ENCODE results near the gene SLC29A3. TPM values are rescaled to one million over a fixed set of nuclear protein-coding genes. Genes with fewer than 3 reads are reported as not detected.

Gene SLC29A3
- total RNA-seq, 1 donor from 2014 or later, result 5.3 TPM

DNA sequence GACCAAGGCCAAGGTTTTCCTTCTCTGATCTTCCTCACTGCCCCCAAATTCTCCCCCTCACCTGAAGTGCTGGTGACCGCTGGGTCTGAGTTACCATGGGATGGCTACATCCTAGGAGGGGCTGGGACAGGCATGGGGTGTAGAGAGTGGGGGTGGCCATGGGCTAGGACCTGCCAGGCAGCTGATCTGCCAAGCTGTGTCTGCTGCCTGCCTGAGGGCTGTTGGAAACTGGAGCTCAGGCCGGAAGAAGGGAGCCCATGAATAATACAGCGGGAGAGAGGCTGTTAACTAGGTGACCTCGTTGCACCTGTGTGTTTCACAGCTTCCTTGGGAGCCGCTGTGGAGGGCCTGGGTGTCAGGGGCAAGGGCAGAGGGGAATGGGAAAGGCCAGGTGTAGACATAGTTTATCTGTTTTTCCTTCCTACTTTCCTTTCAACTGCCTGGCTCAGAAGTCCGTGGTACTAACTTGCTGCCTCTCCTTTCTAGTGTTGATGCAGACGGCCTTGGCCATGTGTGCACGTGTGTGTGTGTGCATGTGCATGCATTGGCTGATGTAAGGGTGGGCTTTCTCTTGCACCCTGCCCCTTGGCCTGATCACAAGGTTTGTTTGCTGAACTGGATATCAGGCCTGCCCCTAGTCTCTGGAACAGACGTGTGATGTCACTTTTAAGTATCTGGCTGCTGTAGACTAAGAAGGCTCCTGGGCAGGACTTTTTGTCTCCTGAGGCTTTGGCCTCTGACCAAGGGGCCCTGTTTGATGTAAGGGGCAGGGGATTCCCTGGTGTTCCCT, 89.6 kb downstream of the SLC29A3 start:
- TF ChIP-seq CTCF (conservative IDR thresholded peaks at IDR 0.05), result no peak
- Mint-ChIP-seq H3K27me3 (ENCODE audit: low read depth) (peaks cover 21% of the 10 kb centered on the region), H3K36me3 (ENCODE audit: low read depth) (peaks cover 2% of the 10 kb centered on the region), H3K9me3 (peaks cover 5% of the 10 kb centered on the region), H3K27ac (ENCODE audit: unreplicated experiment) (no peak overlapping the region), H3K4me1 (peaks cover 5% of the 10 kb centered on the region), H3K4me3 (no peak overlapping the region)
- no peak for DNase-seq (ENCODE audit: low read depth, low spot score)

GRCh38 chr10:71409516-71410104, 90.6 kb downstream of the SLC29A3 start:
- Mint-ChIP-seq H3K4me3 (no peak overlapping the region), H3K27ac (ENCODE audit: unreplicated experiment) (no peak overlapping the region), H3K27me3 (ENCODE audit: low read depth) (peaks cover 26% of the 10 kb centered on the region), H3K36me3 (ENCODE audit: low read depth) (peaks cover 2% of the 10 kb centered on the region), H3K9me3 (peaks cover 5% of the 10 kb centered on the region), H3K4me1 (peaks cover 5% of the 10 kb centered on the region)
- DNase-seq (ENCODE audit: low read depth, low spot score), result no peak
- TF ChIP-seq CTCF (conservative IDR thresholded peaks at IDR 0.05), result no peak

Other genes starting within 250 kb of the SLC29A3 start
- 1.3 TPM in 2 replicates for gene UNC5B, start 106.7 kb upstream of the SLC29A3 start, total RNA-seq
- gene CDH23, start 77.7 kb downstream of the SLC29A3 start, total RNA-seq, result 2.0 and 2.6 TPM in 2 replicates

Measured in neural crest cell (in vitro differentiated cells).